ENCODE results near the gene LRRC58. TPM values are rescaled to one million over a fixed set of nuclear protein-coding genes. Genes with fewer than 3 reads are reported as not detected.
A peak's percentile ranks its signal among the peaks of the same experiment; 100 is the strongest.

Gene LRRC58
- total and polyA plus RNA-seq, 12 donors = 5.8 to 80.4 (median 40.8) TPM

DNA sequence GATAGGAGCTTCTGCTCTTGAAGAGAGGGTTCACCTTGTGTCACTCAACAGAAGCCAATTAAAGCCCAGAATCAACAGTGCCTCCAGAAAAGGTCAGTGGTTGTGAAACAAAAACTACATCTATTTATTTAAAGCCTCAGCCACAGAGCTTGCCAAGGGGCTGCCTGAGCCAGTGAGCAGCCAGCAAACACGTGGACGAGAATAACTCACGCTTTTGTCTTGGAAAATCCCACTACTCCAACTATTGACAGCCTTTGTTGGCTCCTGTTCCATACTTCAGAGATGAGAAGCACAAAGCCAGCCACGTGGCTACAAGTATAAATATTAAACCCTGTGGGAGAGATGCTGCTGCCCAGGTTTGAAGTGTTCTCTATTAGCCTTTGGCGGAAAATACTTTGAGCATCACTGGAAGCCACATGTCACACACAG, 74.4 kb downstream of the LRRC58 start:
- peak in 6 of 7 donors; percentile 33 to 60 (median 41) for DNase-seq
- no peak overlapping the region for H3K27ac ChIP-seq
- no peaks in the 10 kb centered on the region for H3K36me3 ChIP-seq (replicated peaks in 1 of 2)
- H3K9me3 ChIP-seq (replicated peaks in 1 of 3) = no peaks in the 10 kb centered on the region
- H3K4me3 ChIP-seq = no peak overlapping the region
- intact Hi-C loops (cut with DNase I) = no loop called here
- WGBS, 4 donors = 43 to 60% (median 46%) methylated on average over 5 of the region's 5 CpGs
- no peak for TF ChIP-seq CTCF (IDR thresholded peaks at IDR 0.05)
- no peak for TF ChIP-seq POLR2A (IDR thresholded peaks at IDR 0.05)
- no peaks in the 10 kb centered on the region for H3K27me3 ChIP-seq
- no peaks in the 10 kb centered on the region for H3K4me1 ChIP-seq (replicated peaks in 1 of 2)

MicroRNAs within 50 kb of the gene (microRNA counts, 767-probe panel; counts per million panel counts)
- microRNA hsa-miR-198 = 0 counts per million in 2 donors

Other genes with a start within 250 kb of the LRRC58 start
- 1 to 10 TPM in 3 of 9 donors, under 1 TPM in 6; 0.32 to 1.5 (median 0.72) TPM for gene GPR156, start 64.1 kb downstream of the LRRC58 start, total RNA-seq
- gene GPR156, start 64.1 kb downstream of the LRRC58 start, polyA plus RNA-seq = under 1 TPM; 0.29 to 0.48 (median 0.37) TPM
- gene FSTL1, start 101.6 kb upstream of the LRRC58 start, total RNA-seq = 100 to 1,000 TPM; 198 to 625 (median 350) TPM
- 100 to 1,000 TPM in 1 of 3 donors, 10 to 100 TPM in 2; 45.6 to 176 (median 64.2) TPM for gene FSTL1, start 101.6 kb upstream of the LRRC58 start, polyA plus RNA-seq
- 100 to 1,000 TPM; 141 to 606 (median 333) TPM for gene NDUFB4, start 247.0 kb upstream of the LRRC58 start, total RNA-seq
- gene NDUFB4, start 247.0 kb upstream of the LRRC58 start, polyA plus RNA-seq = 100 to 1,000 TPM; 208 to 905 (median 762) TPM

All from adrenal gland (tissue), 12 donors.